SKM-1 (cell line): ENCODE results near the gene LRRD1.
A peak's percentile ranks its signal among the peaks of the same experiment; 100 is the strongest.
"Not testable (repeated sequence)": the region's sequence is repeated elsewhere in the genome, so short reads cannot be mapped to it uniquely, and the experiment has no call there.

Experiments used
- DNase-seq: peaks from one replicate; lab custom pipeline; 2025; ENCODE audit not compliant: unreplicated experiment; lab: John Stamatoyannopoulos, UW

The LRRD1 gene

DNA sequence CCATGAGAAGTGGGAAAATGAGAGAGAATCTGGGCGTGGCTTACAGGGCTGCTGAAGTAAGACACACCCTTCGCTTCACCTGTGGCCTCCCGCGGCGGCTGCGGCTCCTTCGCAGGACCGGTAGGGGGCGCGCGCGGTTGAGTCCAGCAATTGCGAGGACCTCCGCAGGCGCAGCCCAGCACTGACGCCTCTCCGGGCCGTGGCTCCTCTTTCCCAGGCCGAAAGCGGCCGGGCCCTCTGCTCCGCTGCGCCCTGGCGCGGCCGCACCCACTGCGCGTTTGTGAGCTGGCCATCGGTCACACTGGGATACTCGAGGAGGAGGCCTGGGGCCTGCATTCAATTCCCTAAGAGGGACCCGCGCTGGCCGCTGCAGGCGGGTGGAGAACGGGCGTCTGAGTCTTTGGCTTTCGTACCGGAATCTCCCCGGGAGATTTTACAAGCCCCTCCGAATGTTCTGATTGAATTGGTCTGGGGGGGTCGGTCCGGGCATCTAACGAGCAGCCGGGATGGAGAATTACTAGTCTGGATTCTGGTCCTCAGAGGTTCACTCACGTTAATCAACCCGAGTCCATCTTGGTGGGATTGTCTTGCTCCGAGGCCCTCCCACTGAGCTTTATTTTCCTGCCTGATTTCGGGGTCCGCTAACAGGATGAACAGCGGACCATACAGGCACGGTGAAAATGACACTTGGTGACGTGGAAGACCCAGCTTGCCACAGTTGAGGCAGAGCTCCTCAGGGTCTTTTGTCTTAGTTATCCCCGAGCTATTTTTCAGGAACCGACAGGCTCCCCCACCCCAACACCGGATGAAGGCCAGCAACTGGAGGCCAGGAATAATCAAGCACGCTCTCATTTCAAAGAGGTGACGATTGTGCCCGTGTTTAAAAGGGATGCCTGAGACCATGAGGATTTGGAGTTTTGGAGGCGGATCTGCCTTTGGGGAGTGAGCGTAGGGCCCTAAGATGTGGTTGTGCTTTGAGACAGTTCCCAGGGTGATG lies at the start of gene LRRD1:
TSS of gene LRRD1 (minus strand) at position 215 of the 997 bp plus-strand sequence. CDS start 13,940 bp downstream, outside the sequence.
- DNase-seq: peak; percentile 67

DNA sequence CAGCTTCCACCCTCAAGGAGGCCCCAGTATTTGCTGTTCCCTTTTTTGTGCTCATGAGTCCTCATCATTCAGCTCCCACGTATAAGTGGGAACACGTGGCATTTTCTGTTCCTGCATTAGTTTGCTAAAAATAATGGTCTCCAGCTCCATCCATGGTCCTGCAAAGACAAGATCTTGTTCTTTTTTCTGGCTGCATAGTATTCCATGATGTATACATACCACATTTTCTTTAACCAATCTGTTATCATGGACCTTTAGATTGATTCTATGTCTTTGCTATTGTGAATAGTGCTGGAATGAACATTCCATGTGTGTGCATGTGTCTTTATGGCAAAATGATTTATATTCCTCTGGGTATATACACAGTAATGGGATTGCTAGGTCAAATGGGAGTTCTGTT lies 49.8 kb upstream of the LRRD1 start:
- DNase-seq: no peak

DNA sequence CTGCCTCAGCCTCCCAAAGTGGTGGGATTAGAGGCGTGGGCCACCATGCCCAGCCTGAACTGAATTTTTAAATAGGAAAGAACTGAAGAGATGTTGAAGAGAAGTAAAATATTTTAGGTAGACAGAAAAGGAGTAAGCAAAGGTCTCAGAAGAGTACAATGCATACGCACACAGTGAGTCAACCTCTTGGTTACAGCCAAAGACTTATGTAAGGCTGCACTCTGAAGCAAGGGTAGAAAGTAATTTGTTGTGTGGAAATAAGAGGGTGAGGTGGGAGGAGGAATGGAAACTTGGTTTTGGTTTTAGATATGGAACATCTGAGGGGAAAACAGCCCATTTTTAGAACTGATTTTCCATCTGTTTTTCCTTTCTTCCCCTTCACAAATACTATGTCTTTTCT lies 49.2 kb upstream of the LRRD1 start:
- DNase-seq: no peak

DNA sequence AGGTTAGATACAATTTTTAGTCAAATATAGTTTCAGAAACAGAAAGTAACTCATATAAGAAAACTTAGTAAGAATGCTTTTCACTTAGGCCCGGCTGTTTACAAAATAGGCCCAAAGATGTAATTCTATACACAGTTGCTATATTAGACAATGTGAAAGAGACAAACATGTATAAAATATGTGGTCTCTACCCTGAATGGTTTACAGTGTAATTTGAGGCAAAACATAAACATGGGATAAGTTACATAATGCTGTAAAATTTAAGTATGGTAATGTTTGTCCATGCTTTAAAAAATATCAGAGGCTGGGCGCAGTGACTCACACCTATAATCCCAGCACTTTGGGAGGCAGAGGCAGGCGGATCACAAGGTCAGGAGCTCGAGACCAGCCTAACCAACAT lies 48.0 kb upstream of the LRRD1 start:
- DNase-seq: no peak

DNA sequence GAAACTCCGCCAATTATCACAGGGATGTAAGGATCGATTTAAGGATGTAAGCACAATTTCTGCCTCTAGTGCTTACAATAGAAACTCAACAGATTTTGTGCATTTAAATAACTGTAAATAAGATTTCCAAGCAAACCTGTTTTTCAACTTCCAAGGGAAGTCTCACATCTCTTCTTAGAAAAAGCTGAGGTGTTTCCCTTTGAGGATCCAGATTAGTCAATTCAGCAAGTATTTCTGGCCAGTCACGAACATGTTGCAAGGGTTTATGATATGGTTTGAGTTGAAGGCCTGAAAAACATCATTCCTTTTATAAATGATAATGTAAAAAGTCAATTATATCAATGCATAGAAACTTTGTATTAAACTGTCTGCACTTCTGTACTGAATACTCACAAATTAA lies 42.8 kb upstream of the LRRD1 start:
- no peak for DNase-seq

DNA sequence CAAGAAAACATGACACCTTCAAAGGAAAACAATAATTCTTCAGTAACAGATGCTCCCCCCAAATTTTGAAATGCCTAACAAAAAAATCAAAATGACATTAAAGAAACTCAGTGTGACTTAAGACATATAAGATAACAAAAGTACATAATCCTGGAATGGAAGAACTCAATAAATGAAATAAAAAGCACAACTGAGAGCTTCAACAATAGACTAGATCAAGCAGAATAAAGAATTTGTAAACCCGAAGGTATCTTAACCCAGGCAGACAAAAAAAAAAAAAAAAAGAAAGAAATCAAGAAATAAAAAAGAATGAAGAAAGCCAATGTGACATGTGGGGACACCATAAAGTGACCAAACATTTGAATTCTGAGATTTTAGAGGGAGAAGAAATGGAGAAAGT lies 27.7 kb upstream of the LRRD1 start:
- DNase-seq: no peak

DNA sequence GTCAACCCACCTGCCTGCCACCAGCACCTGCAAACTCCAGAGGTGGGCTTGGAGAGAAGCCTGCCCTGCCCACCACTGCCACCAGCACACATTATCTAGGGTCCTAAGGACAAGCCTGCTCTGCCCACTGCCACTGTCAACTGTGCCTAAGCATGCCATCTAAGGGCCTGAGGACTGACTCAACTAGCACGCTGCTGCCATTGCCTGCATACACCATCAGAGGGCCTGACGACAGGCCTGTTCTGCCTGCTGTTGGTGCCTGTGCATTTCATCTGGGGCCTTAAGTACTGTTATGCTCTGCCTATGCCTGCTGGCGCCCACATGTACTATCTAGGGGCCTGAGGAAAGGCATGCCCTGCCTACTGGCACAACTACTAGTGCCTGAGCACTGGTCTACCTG lies 27.0 kb upstream of the LRRD1 start:
- no peak for DNase-seq

DNA sequence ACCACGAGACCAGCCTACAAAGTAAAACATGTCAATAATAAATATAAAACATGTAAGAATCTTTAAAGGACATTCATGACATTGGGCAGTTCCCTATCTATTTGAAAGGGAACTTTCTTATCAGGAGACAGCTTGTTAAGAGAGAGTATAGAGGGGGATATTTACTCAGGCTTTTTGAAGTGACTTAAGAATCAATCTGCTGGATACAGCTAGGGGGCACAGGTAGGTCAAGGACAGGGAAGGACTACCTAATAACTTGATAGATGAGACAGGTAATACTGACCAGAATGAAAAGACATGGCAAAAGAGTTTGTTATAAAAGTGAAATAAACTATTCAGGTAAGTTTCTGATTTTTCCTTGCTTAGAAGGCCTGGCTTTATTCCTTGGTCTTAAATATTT lies 21.8 kb upstream of the LRRD1 start:
- no peak for DNase-seq

DNA sequence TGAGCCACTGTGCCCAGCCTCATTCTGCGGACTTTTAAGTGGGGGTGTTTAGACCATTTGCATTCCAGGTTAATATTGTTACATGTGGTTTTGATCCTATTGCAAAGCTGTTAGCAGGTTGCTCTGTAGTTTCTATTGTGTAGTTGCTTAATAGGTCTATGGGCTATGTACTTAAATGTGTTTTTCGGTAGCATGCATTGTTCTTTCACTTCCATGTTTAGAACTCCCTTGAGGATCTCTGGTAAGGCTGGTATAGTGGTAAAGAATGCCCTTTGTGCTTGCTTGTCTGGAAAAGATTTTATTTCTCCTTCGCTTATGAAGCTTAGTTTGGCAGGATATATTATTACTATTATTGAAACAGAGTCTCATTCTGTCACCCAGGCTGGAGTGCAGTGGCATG lies 13.4 kb upstream of the LRRD1 start:
- no peak for DNase-seq

DNA sequence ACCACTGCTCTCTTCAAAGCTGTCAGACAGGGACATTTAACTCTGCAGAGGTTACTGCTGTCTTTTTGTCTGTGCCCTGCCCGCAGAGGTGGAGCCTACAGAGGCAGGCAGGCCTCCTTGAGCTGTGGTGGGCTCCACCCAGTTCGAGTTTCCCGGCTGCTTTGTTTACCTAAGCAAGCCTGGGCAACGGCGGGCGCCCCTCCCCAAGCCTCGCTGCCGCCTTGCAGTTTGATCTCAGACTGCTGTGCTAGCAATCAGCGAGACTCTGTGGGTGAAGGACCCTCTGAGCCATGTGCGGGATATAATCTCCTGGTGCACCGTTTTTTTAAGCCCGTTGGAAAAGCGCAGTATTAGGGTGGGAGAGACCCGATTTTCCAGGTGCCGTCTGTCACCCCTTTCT lies 10.3 kb upstream of the LRRD1 start:
- DNase-seq: not testable (repeated sequence)

DNA sequence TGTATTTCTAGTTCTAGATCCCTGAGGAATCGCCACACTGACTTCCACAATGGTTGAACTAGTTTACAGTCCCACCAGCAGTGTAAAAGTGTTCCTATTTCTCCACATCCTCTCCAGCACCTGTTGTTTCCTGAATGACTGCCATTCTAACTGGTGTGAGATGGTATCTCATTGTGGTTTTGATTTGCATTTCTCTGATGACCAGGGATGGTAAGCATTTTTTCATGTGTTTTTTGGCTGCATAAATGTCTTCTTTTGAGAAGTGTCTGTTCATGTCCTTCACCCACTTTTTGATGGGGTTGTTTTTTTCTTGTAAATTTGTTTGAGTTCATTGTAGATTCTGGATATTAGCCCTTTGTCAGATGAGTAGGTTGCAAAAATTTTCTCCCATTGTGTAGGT lies 5.4 kb upstream of the LRRD1 start:
- not testable (repeated sequence) for DNase-seq

DNA sequence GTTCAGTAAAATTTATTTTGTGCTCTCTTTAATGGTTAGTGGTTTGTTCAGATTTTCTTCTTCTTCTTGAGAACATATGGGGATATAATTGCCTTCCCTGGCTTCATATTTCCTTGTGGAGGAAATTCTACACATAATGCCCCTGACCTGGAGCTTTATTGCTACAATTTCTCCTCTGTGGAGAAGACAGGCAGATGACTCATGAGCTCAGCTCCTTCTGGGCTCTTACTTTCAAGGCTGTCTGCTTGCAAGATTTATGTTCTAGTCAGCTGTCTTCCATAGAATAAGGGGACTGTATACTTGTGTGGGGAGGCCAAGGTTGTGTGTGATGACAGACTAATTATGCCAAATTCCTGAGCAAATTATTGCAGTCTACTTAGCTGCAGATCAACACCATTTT lies 1.6 kb downstream of the LRRD1 start:
- no peak for DNase-seq

DNA sequence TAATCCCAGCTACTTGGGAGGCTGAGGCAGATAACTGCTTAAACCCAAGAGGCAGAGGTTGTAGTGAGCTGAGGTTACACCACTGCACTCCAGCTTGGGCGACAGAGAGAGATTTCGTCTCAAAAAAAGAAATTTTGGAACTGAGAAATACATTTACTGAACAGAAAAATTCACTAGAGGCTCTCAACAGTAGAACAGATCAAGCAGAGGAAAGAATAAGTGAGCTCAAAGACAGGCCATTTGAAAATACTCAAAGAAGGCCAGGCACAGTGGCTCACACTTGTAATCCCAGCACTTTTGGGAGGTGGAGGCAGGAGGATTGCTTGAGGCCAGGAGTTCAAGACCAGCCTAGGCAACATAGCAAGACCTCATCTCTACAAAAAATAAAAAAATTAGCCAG lies 9.4 kb downstream of the LRRD1 start:
- DNase-seq: not testable (repeated sequence)

DNA sequence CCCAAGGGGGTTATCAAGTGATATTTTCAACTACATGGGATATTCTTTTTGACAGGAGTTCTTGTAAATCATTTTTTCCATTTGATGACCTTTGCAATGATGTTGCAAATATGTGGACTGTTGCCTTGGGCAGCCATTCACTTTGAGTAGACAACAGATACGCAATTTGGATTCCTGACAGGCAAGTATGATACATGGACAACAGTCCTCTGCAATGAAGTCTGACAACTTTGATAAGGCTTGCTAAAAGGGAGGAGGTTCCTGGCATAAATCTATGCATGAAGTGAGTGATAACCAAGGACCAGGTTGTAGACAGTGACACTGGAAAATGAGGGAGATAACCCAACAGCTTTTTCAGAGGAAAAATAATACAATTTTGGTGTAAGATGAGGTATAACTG lies 17.7 kb downstream of the LRRD1 start:
- DNase-seq: no peak

DNA sequence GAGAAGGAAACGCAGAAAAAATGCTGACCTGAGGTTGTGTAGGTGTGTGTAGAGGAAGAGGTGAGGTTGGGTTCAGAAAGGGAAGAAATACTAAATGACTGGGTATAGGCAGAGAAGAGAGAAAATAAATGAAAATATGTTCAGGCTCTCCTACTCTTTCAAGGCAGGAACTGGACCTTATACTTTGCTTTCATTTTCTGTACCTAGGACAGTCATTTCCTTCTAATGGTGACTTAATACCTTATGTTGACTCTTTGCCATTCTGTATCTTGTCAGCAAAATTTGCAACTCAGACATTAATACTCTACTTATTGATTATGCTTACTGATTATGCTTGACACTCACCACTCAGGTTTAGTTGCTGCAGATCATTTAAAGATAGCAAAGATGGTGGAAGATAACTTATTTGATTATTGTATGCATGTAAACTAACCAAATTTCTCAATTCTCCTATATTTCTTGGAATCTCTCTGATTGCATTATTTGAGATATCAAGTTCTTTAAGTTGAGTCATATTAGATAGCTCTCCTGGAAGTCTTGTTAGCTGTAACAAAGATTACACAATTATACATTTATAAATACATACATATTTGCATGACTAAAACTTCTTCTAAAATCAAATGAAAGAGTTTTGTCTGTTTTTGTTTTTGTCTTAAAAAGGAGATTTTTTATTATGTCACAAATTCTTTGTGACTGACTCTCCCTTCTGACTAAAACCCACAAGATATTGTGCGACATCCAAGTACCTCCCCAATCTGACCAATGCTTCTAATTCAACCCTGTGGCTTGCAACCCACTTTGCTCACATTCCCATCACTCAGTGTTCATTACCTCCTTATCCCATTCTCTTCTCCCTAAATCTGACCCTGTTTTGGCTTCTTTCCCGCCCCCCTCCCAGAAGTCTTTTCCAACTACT lies 20.0 kb downstream of the LRRD1 start:
- DNase-seq: no peak

DNA sequence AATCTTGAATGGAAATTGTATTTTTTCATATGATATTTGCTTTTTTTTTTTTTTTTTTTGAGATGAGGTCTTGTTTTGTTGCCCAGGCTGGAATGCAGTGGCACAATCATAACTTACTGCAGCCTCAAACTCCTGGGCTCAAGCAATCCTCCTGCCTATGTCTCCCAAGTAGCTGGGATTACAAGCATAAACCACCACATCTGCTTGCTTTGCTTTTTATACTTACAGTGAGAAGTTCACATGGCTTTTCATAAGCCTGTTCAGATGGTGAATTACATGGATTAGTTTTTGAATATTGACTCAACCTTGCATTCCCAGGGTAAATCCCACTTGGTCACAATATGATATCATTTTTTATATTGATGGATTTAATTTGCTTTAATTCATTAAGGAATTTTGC lies 22.0 kb downstream of the LRRD1 start:
- DNase-seq: no peak

DNA sequence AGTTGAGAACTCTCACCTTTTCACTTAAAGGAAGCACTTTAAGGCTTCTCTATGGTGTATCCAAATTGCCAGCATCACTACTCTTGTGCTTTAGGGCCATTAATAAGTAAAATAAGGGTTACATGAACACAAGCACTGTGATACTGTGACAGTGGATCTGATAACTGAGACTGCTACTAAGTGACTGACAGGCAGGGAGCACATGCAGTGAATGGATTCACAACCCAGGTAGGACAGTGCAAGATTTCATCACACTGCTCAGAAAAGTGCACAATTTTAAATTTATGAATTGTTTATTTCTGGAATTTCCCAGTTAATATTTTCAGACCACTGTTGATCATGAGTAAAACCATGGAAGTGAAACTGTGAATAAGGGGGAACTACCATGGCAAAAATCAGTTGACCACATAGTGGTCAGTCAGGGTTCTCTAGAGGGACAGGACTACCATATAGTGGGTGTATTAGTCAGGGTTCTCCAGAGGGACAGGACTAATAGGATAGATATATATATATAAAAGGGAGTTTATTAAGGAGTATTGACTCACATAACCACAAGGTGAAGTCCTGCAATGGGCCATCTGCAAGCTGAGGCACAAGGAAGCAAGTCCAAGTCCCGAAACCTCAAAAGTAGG lies 23.7 kb downstream of the LRRD1 start:
- no peak for DNase-seq

DNA sequence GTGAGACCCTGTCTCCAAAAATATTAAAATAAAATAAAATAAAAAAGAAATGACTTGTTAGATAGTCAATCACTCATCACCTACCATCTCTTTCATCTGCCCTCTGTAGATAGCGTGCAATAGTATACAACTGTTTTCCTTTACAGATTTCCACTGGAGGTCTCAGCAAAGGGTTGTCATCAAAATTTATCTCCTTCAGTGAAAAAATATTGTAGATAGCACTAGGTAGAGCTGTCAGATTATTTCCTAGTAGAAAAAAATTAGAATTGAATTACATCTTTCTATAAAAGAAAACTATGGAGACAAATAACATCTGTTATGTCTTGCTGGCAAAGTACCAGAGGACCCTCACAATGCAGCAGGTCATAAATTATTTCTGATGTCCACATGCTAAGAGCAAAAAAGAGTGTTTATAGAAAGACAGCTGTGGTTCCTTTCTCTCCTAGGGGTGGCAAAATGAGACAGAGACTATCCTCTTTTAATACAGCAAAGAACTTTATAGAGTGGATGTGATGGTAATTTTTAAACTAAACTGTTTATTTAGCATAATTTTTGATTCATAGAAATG lies 28.4 kb downstream of the LRRD1 start:
- DNase-seq: no peak

DNA sequence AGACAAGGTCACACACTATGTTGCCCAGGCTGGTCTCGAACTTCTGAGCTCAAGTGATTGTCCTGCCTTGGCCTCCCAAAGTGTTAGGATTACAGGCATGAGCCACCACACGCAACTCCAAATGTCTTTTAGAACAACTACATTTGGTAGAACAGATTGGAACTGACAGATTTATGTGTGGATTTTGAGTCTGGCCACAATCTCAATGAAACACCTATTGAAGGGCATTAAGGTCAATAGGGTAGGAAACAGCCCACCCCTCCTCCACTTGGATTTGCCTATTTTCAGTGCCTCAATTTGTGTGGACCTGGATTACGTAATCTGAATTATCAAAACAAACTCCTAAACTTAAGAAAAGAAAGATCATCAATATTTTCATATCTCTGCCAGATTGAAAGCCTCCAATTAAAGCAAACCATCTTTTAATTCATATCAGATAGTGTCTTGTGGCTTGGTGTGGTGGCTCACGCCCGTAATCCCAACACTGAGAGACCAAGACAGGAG lies 29.2 kb downstream of the LRRD1 start:
- DNase-seq: no peak

DNA sequence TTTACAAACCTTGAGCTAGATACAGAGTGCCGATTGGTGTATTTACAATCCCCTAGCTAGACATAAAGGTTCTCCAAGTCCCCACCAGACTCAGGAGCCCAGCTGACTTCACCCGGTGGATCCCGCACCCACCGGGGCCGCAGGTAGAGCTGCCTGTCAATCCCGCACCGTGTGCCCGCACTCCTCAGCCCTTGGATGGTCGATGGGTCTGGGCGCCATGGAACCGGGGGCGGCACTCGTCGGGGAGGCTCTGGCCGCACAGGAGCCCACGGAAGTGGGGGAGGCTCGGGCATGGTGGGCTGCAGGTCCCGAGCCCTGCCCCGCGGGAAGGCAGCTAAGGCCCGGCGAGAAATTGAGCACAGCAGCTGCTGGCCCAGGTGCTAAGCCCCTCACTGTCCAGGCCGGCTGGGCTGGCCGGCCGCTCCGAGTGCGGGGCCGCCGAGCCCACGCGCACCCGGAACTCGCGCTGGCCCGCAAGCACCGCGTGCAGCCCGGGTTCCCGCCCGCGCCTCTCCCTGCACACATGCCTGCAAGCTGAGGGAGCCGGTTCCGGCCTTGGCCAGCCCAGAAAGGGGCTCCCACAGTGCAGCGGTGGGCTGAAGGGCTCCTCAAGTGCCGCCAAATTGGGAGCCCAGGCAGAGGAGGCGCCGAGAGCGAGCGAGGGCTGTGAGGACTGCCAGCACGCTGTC lies 35.6 kb downstream of the LRRD1 start:
- not testable (repeated sequence) for DNase-seq
